Choroid plexus epithelial cell (primary cell): Measurements from ENCODE around the gene EMC6.

Experiments used
- DNase-seq: peaks from one replicate; pipeline ENCODE4 v3.0.0-alpha.2; 2010; ENCODE audit warnings: low read depth
- H3K4me3 ChIP-seq: 2 replicates; pipeline ENCODE4 v1.5.1; 2011; ENCODE audit warnings: low read depth, mild to moderate bottlenecking, control low read depth, low read length, moderate library complexity
- TF ChIP-seq, protein P1 (sequence below): conservative IDR thresholded peaks from 2 replicates; pipeline ENCODE4 v1.5.1; 2011; ENCODE audit warnings: low read depth, mild to moderate bottlenecking, control low read depth, inconsistent platforms, low read length, moderate library complexity

Gene EMC6

DNA sequence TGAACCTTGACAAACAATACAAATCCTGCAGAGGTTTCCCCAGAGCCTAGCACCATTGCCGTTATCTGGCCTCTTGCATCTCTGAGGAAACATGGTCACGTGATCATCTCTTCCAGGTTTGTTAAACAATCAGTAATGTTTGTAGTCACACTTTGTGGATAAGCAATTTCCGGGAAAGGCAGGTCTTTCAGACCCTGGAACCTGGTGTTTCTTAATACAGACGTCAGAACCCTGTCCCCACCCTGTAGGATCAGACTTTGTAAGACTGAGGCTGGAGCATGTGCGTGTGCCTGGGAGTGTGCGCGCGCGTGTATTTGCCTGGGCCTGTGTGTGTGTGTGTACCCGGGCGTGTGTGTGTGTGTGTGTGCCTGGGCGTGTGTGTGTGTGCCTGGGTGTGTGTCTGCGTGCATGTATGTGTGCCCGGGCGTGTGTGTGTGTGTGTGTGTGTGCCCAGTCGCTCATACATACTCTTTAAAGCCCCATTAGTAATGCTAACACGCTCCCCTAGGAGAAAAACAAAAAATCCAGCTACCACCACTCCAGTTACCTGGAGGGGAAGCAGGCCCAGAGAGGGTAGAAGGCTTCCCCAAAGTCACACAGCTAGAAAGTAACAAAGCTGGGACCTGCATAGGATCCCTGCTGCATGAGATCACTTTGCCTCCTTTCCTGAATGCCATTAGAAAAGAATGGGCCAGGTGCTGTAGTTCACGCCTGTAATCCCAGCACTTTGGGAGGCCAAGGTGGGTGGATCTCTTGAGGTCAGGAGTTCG lies 26.7 kb upstream of the EMC6 start:
- DNase-seq, result no peak
- TF ChIP-seq, protein P1, sequence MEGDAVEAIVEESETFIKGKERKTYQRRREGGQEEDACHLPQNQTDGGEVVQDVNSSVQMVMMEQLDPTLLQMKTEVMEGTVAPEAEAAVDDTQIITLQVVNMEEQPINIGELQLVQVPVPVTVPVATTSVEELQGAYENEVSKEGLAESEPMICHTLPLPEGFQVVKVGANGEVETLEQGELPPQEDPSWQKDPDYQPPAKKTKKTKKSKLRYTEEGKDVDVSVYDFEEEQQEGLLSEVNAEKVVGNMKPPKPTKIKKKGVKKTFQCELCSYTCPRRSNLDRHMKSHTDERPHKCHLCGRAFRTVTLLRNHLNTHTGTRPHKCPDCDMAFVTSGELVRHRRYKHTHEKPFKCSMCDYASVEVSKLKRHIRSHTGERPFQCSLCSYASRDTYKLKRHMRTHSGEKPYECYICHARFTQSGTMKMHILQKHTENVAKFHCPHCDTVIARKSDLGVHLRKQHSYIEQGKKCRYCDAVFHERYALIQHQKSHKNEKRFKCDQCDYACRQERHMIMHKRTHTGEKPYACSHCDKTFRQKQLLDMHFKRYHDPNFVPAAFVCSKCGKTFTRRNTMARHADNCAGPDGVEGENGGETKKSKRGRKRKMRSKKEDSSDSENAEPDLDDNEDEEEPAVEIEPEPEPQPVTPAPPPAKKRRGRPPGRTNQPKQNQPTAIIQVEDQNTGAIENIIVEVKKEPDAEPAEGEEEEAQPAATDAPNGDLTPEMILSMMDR, result no peak

DNA sequence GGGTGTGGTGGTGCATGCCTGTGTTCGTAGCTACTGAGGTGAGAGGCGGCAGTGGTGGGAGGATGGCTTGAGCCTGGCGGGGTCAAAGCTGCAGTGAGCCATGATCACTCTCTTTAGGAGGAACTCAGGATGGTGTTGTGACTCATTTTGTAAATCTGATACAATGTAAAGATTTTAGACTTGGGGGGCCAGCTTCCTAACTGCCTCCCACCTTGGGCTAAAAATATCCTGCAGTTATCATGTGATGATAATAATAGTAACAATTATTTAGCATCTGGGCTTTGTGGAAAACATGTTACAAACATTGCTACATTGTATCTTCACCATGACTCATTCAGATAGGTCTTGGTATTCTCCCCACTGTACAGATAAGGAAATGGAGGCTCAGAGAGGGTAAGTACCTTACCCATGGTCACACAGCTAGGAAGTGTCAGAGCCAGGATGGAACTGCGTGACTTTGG lies 24.7 kb upstream of the EMC6 start:
- H3K4me3 ChIP-seq, result no peak overlapping the region
- TF ChIP-seq, protein P1, result no peak
- DNase-seq, result no peak

More for the DNA sequence above, 26.7 kb upstream of the EMC6 start:
- H3K4me3 ChIP-seq, result no peak overlapping the region

DNA sequence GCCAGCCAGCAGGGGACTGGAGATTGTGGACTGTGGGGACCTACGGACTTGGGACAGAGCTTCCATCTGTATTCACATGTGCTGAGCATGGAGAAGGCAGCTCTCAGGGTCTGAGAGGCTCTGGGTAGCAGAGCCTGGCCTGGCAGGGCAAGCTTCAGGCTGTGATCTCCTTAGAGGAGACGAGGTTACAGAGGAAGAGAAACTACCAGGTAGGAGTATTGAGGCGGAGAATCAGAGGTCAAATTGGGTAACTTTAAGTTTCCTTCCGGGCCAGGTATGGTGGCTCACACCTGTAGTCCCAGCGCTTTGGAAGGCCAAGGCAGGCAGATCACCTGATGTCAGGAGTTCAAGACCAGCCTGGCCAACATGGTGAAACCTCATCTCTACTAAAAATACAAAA lies 23.3 kb upstream of the EMC6 start:
- no peak for DNase-seq
- no peak overlapping the region for H3K4me3 ChIP-seq
- TF ChIP-seq, protein P1, result no peak

DNA sequence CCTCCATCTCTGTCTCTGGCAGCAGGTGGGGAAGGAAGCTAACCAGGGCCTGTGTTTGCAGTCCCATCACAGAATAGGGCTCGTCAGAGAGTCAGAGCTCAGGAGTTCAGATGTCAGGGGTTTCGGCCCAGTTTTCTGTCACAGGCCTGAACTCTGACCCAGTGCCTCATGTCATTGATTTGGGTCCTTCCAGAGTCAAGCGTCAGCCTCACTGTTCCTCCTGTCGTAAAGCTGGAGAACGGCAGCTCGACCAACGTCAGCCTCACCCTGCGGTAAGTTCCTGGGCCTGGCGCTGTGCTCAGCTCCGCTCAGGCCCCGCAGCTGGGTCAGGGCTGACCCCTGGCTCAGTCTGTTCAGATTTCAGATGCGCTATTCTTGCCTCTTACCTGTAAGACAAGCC lies 21.4 kb upstream of the EMC6 start:
- TF ChIP-seq, protein P1, result no peak
- DNase-seq, result no peak
- H3K4me3 ChIP-seq, result no peak overlapping the region

DNA sequence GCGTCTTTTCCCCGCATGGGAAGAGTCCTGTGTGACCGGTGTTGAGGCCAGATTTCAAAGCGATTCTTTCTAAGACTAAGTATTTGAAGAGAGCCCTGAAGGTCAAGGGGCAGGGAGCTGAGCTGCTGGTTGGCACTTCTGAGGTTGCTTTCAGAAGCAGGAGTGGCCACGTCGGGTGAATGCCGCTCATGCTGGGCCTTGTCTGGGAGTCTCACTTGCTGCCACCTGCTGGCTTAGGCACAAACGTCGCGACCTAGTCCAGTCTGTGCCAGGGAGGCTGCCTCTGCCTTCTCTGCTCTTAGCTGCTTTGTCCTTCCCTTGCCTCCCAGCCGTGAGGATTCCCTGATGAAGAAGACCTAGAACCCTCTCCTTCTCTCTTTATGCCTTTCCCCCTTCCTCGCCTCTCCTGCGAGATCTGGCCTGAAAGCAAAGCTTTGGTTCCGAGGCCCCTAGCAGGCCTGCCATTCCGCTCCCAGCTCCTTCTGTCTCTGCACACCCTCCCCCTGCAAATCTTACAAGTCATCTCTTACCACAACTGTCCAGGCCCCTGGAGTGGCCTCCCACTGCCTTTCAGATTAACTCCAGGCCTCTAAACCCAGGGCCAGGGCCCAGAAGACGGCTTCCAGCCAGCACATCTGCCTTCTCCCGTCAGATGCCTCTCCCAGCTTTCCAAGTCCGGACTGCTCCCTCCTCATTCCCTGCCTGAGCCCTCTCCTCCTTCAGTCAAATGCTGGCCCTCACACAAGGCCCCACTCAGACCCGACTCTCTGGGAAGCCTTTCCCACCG lies 20.6 kb upstream of the EMC6 start:
- TF ChIP-seq, protein P1, result peak; percentile 73

DNA sequence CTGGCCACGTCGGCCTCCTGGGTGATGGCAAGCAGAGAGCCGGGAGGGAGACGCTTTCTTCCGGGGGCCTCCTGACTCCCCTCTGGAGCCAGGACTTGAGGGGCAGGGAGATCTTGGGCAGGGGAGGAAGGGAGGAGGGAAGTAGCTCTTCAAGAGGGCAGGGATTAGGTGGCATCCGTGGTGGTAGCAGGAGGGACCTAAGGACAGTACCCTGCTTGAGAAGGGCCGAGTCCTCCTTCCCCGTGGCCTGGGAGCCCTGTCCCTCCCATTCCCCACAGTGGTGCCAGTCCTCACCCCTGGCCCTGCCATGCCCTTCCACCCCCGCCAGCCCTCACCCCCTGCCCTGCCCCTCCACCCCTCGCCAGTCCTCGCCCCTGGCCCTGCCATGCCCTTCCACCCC lies 12.8 kb upstream of the EMC6 start:
- TF ChIP-seq, protein P1, result no peak

More for the DNA sequence above, 20.6 kb upstream of the EMC6 start:
- peak; percentile 81 for DNase-seq
- H3K4me3 ChIP-seq, result no peak overlapping the region

DNA sequence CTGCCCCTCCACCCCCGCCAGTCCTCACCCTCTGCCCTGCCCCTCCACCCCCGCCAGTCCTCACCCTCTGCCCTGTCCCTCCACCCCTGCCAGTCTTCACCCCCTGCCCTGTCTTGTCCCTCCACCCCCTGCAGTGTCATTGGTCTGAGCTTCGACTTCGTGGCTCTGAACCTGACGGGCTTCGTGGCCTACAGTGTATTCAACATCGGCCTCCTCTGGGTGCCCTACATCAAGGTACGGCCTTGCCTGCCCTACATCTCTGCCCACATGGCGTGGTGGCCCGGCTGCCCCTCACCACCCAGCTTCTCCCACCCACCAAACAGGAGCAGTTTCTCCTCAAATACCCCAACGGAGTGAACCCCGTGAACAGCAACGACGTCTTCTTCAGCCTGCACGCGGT lies 12.3 kb upstream of the EMC6 start:
- DNase-seq, result no peak
- TF ChIP-seq, protein P1, result no peak
- H3K4me3 ChIP-seq, result no peak overlapping the region

More for the DNA sequence above, 12.8 kb upstream of the EMC6 start:
- H3K4me3 ChIP-seq, result no peak overlapping the region
- no peak for DNase-seq
